Umbilical cord (tissue), 1 donor: ENCODE data around the gene CTSZ. TPM values are rescaled to one million over a fixed set of nuclear protein-coding genes. Genes with fewer than 3 reads are reported as not detected.

Experiments
- total RNA-seq: library from RNA; depleted of rRNA; stranded (reverse); fragments of >200 nt; gene quantifications from one replicate; pipeline ENCODE4 v1.2.3, GENCODE V29; 2014; ENCODE audit warnings: low replicate concordance; ENCODE audit not compliant: insufficient read depth

Gene CTSZ
- total RNA-seq, 1 donor from 2014 or later = 131 TPM

Other genes starting within 250 kb of the CTSZ start
- 4.1 TPM for gene GNAS-AS1, start 156.4 kb downstream of the CTSZ start, total RNA-seq
- 248 TPM for gene GNAS, start 154.5 kb downstream of the CTSZ start, total RNA-seq
- gene NELFCD, start 26.0 kb downstream of the CTSZ start, total RNA-seq = 28.2 TPM
- 2.4 TPM for gene TUBB1, start 12.2 kb upstream of the CTSZ start, total RNA-seq
- gene ATP5F1E, start 25.1 kb upstream of the CTSZ start, total RNA-seq = 34.7 TPM
- 40.0 TPM for gene PRELID3B, start 35.5 kb upstream of the CTSZ start, total RNA-seq
- gene ZNF831, start 156.6 kb upstream of the CTSZ start, total RNA-seq = 0.96 TPM